Measurements from ENCODE around the gene NUB1. TPM values are rescaled to one million over a fixed set of nuclear protein-coding genes. Genes with fewer than 3 reads are reported as not detected.
A peak's percentile ranks its signal among the peaks of the same experiment; 100 is the strongest.

Gene NUB1
- total RNA-seq, 4 donors from 2014 or later, result 66.4 to 90.8 (median 68.2) TPM

DNA sequence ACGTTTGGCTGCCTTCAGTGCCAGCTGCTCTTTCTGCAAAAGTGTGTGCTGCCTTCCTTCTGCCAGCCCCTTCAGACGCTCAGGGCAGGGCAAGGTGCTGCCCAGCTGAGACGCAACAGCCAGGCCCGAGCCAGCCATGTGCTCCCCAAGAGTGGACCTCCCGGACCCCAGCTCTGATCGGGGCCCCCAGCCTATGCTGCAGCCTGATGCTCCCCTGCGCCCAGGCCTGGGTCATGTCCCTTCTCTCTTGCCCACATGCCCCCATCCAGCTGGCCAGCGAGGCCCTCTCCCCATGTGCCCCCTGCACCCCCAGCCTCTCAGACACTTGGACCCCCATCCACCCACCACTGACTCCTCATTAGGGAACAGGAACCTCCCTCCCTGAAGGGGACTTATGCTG, 50.4 kb downstream of the NUB1 start:
- Histone ChIP-seq H3K36me3 (no peaks in the 10 kb centered on the region), H3K4me1 (no peaks in the 10 kb centered on the region), H3K4me3 (no peak overlapping the region), H3K27me3 (no peaks in the 10 kb centered on the region), H3K9me3 (no peaks in the 10 kb centered on the region), H3K27ac (no peak overlapping the region)
- no peak for DNase-seq
- TF ChIP-seq POLR2A (IDR thresholded peaks at IDR 0.05), result no peak

DNA sequence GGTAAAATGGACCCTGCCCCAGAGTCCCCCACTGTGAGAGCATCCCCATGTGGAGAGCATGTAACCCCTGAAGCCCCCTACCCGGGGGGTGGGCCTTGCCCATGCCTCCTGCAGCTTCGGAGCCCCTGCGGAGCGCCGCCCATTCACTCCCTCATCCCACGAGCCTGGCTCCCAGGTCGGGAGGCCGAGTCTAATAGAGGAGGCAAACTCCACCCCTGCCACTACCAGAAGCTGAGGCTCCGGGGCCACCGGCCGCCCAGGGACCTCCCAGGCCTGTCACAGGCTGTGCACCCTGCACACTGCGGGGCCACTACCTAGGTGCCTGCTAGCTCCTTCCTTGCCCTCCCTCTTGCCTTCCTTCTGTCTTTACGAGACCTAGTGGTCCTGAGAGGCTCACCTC, 50.8 kb downstream of the NUB1 start:
- Histone ChIP-seq H3K27me3 (no peaks in the 10 kb centered on the region), H3K4me1 (no peaks in the 10 kb centered on the region), H3K4me3 (no peak overlapping the region), H3K9me3 (no peaks in the 10 kb centered on the region), H3K36me3 (no peaks in the 10 kb centered on the region), H3K27ac (no peak overlapping the region)
- TF ChIP-seq, protein P1, sequence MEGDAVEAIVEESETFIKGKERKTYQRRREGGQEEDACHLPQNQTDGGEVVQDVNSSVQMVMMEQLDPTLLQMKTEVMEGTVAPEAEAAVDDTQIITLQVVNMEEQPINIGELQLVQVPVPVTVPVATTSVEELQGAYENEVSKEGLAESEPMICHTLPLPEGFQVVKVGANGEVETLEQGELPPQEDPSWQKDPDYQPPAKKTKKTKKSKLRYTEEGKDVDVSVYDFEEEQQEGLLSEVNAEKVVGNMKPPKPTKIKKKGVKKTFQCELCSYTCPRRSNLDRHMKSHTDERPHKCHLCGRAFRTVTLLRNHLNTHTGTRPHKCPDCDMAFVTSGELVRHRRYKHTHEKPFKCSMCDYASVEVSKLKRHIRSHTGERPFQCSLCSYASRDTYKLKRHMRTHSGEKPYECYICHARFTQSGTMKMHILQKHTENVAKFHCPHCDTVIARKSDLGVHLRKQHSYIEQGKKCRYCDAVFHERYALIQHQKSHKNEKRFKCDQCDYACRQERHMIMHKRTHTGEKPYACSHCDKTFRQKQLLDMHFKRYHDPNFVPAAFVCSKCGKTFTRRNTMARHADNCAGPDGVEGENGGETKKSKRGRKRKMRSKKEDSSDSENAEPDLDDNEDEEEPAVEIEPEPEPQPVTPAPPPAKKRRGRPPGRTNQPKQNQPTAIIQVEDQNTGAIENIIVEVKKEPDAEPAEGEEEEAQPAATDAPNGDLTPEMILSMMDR (IDR thresholded peaks at IDR 0.05), result no peak
- TF ChIP-seq POLR2A (IDR thresholded peaks at IDR 0.05), result no peak
- no peak for DNase-seq

DNA sequence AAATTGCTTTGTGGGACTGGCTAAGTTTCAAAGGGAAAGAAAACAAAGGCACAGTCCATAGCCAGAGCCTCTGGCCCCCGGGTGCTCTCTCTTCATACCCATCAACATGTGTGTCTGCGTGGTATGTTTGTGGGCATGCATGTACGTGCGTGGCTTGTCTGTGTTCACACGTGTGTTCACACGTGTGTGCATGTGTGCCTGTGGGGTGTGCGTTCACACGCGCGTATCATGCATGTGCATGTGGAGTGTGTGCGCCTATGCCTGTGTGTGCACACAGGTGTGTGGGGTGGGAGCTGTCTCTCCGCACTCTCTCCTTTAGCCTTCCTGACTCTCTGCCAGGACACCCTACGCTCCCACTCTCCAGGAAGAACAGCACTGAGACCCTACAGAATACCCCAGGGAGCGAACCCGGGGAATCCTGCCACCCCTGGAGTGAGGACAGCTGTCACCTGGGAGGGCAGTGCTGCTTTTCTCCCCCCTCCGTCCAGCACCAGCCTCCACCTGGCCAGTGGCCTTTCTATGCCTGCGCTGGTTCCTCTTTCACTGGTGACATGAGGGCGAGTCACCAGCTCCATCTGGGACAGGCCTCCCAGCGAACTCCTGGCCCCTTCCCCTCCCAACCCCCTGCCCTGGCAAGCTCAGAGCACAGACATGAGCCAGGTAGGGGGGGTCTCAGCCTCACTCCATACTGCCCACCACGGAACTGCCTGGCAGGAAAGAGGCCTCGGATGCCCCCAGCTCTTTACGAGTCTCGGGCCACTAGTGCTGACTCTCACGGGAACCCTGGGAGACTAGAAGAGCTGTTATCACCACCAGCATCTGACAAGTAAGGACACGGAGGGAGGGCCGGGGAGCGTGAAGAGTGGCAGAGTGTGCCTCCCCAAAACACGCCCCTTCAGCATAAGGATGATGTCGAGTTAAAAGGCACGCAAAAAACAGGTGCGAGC, 51.7 kb downstream of the NUB1 start:
- no peaks in the 10 kb centered on the region for H3K4me1 ChIP-seq

DNA sequence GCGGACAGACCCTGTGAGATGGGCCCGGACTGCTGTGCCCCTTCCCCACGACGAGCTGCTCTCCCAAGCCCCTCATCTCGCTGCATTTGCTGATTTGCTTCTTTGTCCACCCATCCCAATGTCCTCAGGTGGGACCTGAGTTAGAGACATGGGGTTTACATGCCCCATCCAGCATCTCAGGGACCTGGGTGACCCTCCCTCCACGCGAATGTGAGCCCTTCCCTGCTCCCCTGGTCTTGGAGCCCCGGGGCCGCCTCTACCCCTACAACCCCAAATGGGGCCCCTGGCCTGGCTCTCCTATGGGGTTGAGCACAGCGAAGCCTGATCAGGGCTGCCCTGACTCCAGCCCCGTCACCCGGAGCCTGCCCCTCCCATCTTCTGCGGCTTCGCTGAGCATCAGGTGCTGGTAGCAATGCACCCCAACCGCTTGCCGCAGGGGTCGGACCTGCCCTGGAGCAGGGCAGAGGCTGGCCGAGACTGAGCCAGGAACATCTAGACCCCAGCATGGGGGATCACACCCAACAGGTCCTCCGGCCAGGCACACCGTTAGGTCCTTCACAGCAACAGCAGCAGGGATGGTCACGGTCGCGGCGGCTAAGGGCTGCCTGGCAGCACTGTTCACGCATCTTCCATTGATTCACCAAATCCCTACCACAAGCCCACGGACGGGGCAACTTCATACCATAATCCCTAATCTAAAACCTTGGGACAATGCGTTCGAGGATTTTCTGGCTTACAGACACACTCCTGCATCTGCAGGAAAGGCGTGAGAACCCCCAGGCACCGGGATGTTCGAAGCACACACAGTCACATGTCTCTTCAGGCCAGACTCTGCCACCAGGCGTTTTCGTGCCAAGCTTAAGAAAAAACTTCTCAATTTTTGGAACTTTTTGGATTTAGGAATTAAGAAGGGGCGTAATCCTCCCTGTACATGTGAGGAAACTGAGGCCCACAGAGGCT, 52.7 kb downstream of the NUB1 start:
- TF ChIP-seq, protein P1 (IDR thresholded peaks at IDR 0.05), result no peak
- no peak for TF ChIP-seq POLR2A (IDR thresholded peaks at IDR 0.05)
- Histone ChIP-seq H3K27ac (no peak overlapping the region), H3K27me3 (no peaks in the 10 kb centered on the region), H3K9me3 (no peaks in the 10 kb centered on the region), H3K4me3 (no peak overlapping the region), H3K36me3 (no peaks in the 10 kb centered on the region), H3K4me1 (no peaks in the 10 kb centered on the region)
- no peak for DNase-seq

More for the DNA sequence above, 51.7 kb downstream of the NUB1 start:
- no peaks in the 10 kb centered on the region for H3K27me3 ChIP-seq
- no peaks in the 10 kb centered on the region for H3K9me3 ChIP-seq
- TF ChIP-seq, protein P1 (IDR thresholded peaks at IDR 0.05), result no peak
- no peak for TF ChIP-seq POLR2A (IDR thresholded peaks at IDR 0.05)
- DNase-seq, result no peak
- no peak overlapping the region for H3K4me3 ChIP-seq
- no peak overlapping the region for H3K27ac ChIP-seq
- no peaks in the 10 kb centered on the region for H3K36me3 ChIP-seq

DNA sequence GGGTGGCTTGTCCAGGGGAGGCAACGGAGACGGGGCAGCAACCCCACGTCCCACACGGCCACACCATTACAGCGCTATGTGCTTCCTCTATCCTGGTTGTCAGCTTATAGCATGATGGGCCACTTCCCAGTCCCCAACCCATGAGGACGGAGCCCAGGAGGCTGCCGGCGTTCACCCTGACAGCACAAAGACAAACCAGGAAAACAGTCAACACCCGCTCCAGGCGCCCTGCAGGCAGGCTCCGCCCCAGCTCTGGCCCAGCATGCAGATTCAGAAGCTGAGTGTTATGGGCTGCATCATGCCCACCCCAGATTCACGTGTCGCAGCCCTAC, 53.4 kb downstream of the NUB1 start:
- H3K4me1 ChIP-seq, result no peaks in the 10 kb centered on the region
- H3K36me3 ChIP-seq, result no peaks in the 10 kb centered on the region
- TF ChIP-seq, protein P1 (IDR thresholded peaks at IDR 0.05), result no peak
- TF ChIP-seq POLR2A (IDR thresholded peaks at IDR 0.05), result no peak
- no peaks in the 10 kb centered on the region for H3K9me3 ChIP-seq
- no peaks in the 10 kb centered on the region for H3K27me3 ChIP-seq
- DNase-seq, result peak in 1 of 3 donors; percentile 31
- no peak overlapping the region for H3K27ac ChIP-seq
- no peak overlapping the region for H3K4me3 ChIP-seq
